K562 (cell line): ENCODE results near the gene FIBP. TPM values are rescaled to one million over a fixed set of nuclear protein-coding genes. Genes with fewer than 3 reads are reported as not detected.

Experiments
- CBFB ChIP-seq: sonication (generic); formaldehyde crosslinking; IDR thresholded peaks from 2 replicates; pipeline ENCODE4 v1.4.0; 2020; ENCODE audit warnings: mild to moderate bottlenecking, missing genetic modification reagents
- ETV1 ChIP-seq: fragments of 450-650 bp; conservative IDR thresholded peaks from 2 replicates; pipeline ENCODE4 v1.6.1; 2016; ENCODE audit warnings: missing genetic modification characterization, control low read depth, low read depth, missing compliant biosample characterization
- FOXP1 ChIP-seq: sonication (generic); formaldehyde crosslinking; IDR thresholded peaks from 2 replicates; pipeline ENCODE4 v1.8.0; 2022; ENCODE audit warnings: mild to moderate bottlenecking, missing genetic modification reagents
- HDAC1 ChIP-seq, 2 experiments: fragments of 450-650 bp; IDR thresholded peaks; 2 replicates each; pipeline ENCODE4 v1.6.1; 2016 to 2017; ENCODE audit warnings: inconsistent platforms in 1 of 2, mild to moderate bottlenecking in 1 of 2, moderate library complexity in 1 of 2
- KDM1A ChIP-seq, 2 experiments: fragments of 450-650 bp; IDR thresholded peaks; 2 replicates each; pipeline ENCODE4 v1.6.1; 2016; ENCODE audit warnings: mild to moderate bottlenecking in 2 of 2
- MLX ChIP-seq, 2 experiments: fragments of 450-650 bp in 1 of 2; sonication (generic) in 1 of 2; formaldehyde crosslinking; conservative IDR thresholded peaks; 2 replicates each; pipeline versions ENCODE4 v1.4.0 to v1.8.1; 2020 to 2022; ENCODE audit warnings: mild to moderate bottlenecking in 1 of 2, missing genetic modification reagents in 1 of 2
- NRF1 ChIP-seq, 2 experiments: fragments of 450-650 bp; IDR thresholded peaks in 1 of 2; conservative IDR thresholded peaks in 1 of 2; 2 replicates each; pipeline ENCODE4 v1.6.1; 2014; ENCODE audit warnings: mild to moderate bottlenecking in 2 of 2
- RAD51 ChIP-seq: fragments of 450-650 bp; IDR thresholded peaks from 2 replicates; pipeline ENCODE4 v1.7.1; 2016; ENCODE audit warnings: low read depth, mild to moderate bottlenecking, borderline replicate concordance
- RFX7 ChIP-seq: fragments of 250-450 bp; sonication (Bioruptor Pico); IDR thresholded peaks from 2 replicates; pipeline ENCODE4 v1.5.1; 2021; ENCODE audit warnings: mild to moderate bottlenecking
- SNRNP70 ChIP-seq: fragments of 200-400 bp; formaldehyde crosslinking; optimal IDR thresholded peaks from 2 replicates; pipeline ENCODE3; 2017; ENCODE audit warnings: low read depth, low read length
- SRSF7 ChIP-seq: fragments of 200-400 bp; formaldehyde crosslinking; optimal IDR thresholded peaks from 2 replicates; pipeline ENCODE3; 2017; ENCODE audit warnings: mild to moderate bottlenecking, low read depth, low read length
- TAF15 ChIP-seq: fragments of 200-400 bp; formaldehyde crosslinking; IDR thresholded peaks from 2 replicates; pipeline ENCODE4 v1.6.1; 2017; ENCODE audit warnings: mild to moderate bottlenecking, low read depth, low read length, moderate library complexity
- TEAD4 ChIP-seq, 2 experiments: sonication (generic) in 1 of 2; formaldehyde crosslinking in 1 of 2; IDR thresholded peaks; 2 replicates each; pipeline versions ENCODE4 v1.6.1 to v1.8.0; 2012 to 2022; ENCODE audit warnings: borderline replicate concordance in 1 of 2, inconsistent platforms in 1 of 2, low read length in 1 of 2, mild to moderate bottlenecking in 1 of 2, missing genetic modification reagents in 1 of 2
- U2AF1 ChIP-seq: fragments of 200-400 bp; formaldehyde crosslinking; optimal IDR thresholded peaks from 2 replicates; pipeline ENCODE3; 2017; ENCODE audit warnings: mild to moderate bottlenecking, low read depth, low read length, moderate library complexity
- ZEB2 ChIP-seq: fragments of 450-650 bp; IDR thresholded peaks from 2 replicates; pipeline ENCODE4 v1.6.1; 2016
- ZMIZ1 ChIP-seq, 2 experiments: fragments of 150-350 bp in 1 of 2; IDR thresholded peaks; 2 replicates each; pipeline ENCODE4 v1.6.1; 2012 to 2016; ENCODE audit warnings: low read depth in 2 of 2, low read length in 2 of 2, mild to moderate bottlenecking in 1 of 2, moderate library complexity in 1 of 2
- ZNF12 ChIP-seq: sonication (generic); formaldehyde crosslinking; IDR thresholded peaks from 2 replicates; pipeline ENCODE4 v1.4.0; 2020; ENCODE audit warnings: mild to moderate bottlenecking, missing genetic modification reagents
- ZNF3 ChIP-seq: fragments of 250-450 bp; sonication (Bioruptor Pico); IDR thresholded peaks from 2 replicates; pipeline ENCODE4 v1.5.0; 2021; ENCODE audit warnings: mild to moderate bottlenecking, moderate library complexity
- ZNF445 ChIP-seq: fragments of 250-450 bp; sonication (Bioruptor Pico); IDR thresholded peaks from 2 replicates; pipeline ENCODE4 v1.4.0; 2020; ENCODE audit warnings: low read depth, mild to moderate bottlenecking, moderate library complexity
- ZNF778 ChIP-seq: fragments of 450-650 bp; formaldehyde crosslinking; IDR thresholded peaks from 2 replicates; pipeline ENCODE4 v1.4.0; 2020; ENCODE audit warnings: mild to moderate bottlenecking, moderate library complexity
- polyA plus RNA-seq, 8 experiments: library from polyadenylated mRNA; depleted of rRNA in 4 of 8; stranded (reverse) in 5 of 8; unstranded in 3 of 8; fragments of >200 nt; fragmentation: Nextera tagmentation in 2 of 8; fragmentation: Illumina TruSeq in 1 of 8; extraction: Ambion mirVana in 2 of 8; extraction: Trizol in 1 of 8; gene quantifications; 2 replicates each; pipeline versions ENCODE4 v1.2.1 to v1.2.3, GENCODE V29; 2011 to 2014; ENCODE audit warnings: inconsistent platforms in 1 of 8, missing spikeins in 1 of 8
- total RNA-seq, 7 experiments: library from RNA; depleted of rRNA in 6 of 7; stranded (reverse); fragments of >200 nt in 6 of 7; fragmentation: Illumina TruSeq in 2 of 7; extraction: Trizol in 2 of 7; gene quantifications; 2 replicates each; pipeline versions ENCODE4 v1.2.1 to v1.2.3, GENCODE V29; 2011 to 2021; ENCODE audit warnings: low replicate concordance in 1 of 7

The FIBP gene
- total and polyA plus RNA-seq, 9 of the 15 experiments (the other 6 are each of a cell fraction or from before 2014, with no cell fraction given) = 41.2 to 79.2 (median 48.6) TPM

GRCh38 chr11:65900125-65900898 lies 12.0 kb upstream of the FIBP start, which contains the start of gene FOSL1 (continued):
- peak in 1 of 2 experiments; percentile 67; a peak in 1 of 4 replicates for TF ChIP-seq ZMIZ1 (IDR thresholded peaks at IDR 0.05; ENCODE audit: low read depth in 2 of 2, low read length in 2 of 2)
- peak; percentile 74 for TF ChIP-seq FOXP1 (CRISPR knock-in tag)
- TF ChIP-seq NRF1 (conservative IDR thresholded peaks at IDR 0.05 in 1 of 2, IDR thresholded peaks at IDR 0.05 in 1 of 2) = peak; percentile 75 to 81
- TF ChIP-seq ZNF3 (CRISPR knock-in tag) = no peak
- no peak for TF ChIP-seq RAD51
- TF ChIP-seq CBFB (CRISPR knock-in tag) = no peak
- TF ChIP-seq ZEB2 = peak; percentile 91
- no peak for TF ChIP-seq ZNF778 (CRISPR knock-in tag)
- peak; percentile 33 for TF ChIP-seq SRSF7
- TF ChIP-seq HDAC1 (IDR thresholded peaks at IDR 0.05) = peak in 1 of 2 experiments; percentile 63; a peak in 1 of 4 replicates
- no peak for TF ChIP-seq TAF15
- no peak for TF ChIP-seq MLX (CRISPR knock-in tag; conservative IDR thresholded peaks at IDR 0.05)
- no peak for TF ChIP-seq TEAD4 (IDR thresholded peaks at IDR 0.05; ENCODE audit: low read length)
- no peak for TF ChIP-seq TEAD4 (CRISPR knock-in tag; IDR thresholded peaks at IDR 0.05; ENCODE audit: borderline replicate concordance)
- no peak for TF ChIP-seq ETV1 (tag)
- TF ChIP-seq SNRNP70 = no peak
- TF ChIP-seq KDM1A (IDR thresholded peaks at IDR 0.05) = no peak
- TF ChIP-seq ZNF12 (CRISPR knock-in tag) = no peak
- TF ChIP-seq RFX7 (CRISPR knock-in tag) = no peak
- no peak for TF ChIP-seq ZNF445
- TF ChIP-seq U2AF1 = peak; percentile 87
